ENCODE data around the gene RAB11FIP3.

- TF ChIP-seq, protein P1, sequence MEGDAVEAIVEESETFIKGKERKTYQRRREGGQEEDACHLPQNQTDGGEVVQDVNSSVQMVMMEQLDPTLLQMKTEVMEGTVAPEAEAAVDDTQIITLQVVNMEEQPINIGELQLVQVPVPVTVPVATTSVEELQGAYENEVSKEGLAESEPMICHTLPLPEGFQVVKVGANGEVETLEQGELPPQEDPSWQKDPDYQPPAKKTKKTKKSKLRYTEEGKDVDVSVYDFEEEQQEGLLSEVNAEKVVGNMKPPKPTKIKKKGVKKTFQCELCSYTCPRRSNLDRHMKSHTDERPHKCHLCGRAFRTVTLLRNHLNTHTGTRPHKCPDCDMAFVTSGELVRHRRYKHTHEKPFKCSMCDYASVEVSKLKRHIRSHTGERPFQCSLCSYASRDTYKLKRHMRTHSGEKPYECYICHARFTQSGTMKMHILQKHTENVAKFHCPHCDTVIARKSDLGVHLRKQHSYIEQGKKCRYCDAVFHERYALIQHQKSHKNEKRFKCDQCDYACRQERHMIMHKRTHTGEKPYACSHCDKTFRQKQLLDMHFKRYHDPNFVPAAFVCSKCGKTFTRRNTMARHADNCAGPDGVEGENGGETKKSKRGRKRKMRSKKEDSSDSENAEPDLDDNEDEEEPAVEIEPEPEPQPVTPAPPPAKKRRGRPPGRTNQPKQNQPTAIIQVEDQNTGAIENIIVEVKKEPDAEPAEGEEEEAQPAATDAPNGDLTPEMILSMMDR (IDR thresholded peaks at IDR 0.05 in 8 of 11, conservative IDR thresholded peaks at IDR 0.05 in 3 of 11): peak in 10 of 11 experiments; percentile 7 to 73 (median 50)
- TF ChIP-seq POLR2AphosphoS5 (IDR thresholded peaks at IDR 0.05): peak; percentile 88 to 90 (median 90)
Measured at GRCh38 chr16:527015-527903, 101.8 kb downstream of the RAB11FIP3 start, which contains the start of gene CAPN15.

All from spleen (tissue), 7 donors.